ENCODE measurements around the gene ARL8B.

The ARL8B gene

DNA sequence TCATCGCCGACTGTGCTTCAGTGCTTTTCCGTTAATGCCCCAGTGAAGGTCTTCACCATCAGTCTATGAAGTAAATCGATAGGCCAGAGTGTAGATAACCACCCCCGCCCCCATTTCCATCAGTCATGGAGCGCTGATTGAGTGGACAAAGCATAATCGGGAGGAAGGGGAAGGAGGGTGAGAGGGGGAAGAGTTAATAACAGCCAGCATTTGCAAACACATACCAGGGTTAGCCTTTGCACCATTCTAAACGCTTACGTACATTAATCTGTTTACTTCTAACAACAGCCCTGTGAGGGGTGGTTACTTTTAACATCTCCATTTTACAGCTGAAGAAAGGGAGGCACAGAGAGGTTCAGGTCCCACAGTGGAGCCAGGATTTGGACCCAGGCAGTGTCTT lies 92.3 kb downstream of the ARL8B start:
- no peak for DNase-seq

DNA sequence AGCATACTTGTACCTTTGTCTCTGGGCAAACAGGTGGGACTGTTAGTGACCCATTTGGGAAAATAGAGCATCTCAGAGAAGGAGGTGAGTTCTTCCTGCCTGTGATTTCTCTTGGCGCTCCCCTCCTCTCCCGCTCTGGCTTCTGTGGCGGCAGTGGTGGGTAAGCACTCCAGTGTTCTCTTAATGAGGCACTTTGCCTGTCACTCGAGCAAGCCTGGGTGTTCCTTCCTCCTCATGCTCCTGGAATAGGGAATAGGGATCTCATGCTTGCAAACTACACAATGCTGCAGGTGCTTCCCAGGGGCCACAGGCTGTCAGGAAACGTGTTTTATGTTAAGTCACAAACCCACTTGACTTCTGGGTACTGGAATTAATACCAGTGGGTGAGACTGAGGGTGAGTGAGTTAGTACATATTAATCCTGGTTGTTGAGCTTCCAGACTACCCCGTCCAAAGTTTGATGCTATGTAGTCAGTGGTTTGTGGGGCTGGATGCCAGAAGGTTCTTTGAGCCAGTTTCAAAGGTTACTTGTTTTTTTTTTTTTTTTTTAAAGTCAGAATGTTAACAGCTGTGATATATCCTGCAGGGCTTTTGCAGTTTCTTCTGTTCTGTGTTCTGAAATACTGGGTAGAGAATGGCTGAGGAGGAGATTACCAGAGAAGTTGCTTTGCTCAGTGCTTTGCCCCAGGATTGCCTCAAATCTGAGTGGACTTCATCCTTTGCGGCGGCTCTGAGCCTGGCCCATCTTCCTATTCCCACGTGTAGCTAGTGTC lies 95.9 kb downstream of the ARL8B start:
- DNase-seq = no peak

DNA sequence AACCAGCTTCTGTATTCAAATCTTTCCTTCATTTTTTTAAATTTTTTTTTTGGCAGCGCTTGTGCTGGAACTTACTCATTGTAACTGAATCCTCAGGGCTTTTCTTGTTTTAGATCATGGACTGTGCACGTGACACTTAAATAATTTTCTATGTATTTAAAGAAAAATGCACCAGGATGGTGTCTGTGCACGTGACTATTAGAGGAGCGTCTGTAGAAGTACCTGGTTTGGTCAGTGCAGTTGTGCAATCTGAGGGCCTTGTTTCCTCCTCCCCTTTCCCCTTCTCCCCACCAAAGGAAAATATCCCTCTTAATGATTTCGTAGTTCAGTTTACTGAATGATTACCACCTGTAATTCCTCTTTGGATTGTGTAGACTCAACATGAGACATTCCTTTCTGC lies 96.7 kb downstream of the ARL8B start:
- DNase-seq = no peak

DNA sequence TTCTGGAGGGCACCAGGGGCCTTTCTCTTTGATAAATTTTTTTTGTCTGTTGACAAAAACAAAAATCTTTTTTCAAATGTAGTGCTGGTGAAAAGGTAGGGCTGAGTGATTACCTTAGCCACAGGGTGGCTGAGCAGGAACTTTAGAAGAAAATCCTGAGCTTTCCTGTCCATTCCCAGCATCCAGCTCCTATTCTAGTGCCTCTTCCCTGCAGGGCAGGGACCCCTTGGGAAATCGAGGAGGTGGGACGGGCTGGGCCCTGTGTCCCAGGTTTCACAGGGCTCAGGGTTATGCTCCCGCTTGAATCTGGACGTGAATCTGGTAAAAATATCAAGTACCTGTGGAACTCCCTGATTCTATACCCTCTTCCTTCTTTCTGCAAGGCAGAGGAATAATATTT lies 97.1 kb downstream of the ARL8B start:
- no peak for DNase-seq

DNA sequence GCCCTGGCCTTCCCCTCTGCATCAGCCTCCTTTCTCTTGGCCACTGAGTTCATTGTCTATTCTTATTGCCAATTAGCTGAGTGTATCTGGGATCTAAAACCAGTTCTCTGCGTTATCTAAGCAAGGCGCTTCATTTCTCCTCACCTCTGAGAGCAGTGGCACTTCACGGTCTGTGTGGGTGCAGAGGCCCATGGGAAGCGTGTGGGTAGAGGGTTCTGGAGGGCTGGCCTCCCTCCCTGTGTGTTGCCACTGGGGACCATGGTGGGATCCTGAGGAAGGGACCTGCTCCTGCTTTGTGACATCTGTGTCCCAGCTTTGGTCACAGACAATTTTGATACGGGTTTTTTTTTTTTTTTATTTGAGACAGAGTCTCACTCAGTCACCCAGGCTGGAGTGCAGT lies 98.1 kb downstream of the ARL8B start:
- no peak for DNase-seq

DNA sequence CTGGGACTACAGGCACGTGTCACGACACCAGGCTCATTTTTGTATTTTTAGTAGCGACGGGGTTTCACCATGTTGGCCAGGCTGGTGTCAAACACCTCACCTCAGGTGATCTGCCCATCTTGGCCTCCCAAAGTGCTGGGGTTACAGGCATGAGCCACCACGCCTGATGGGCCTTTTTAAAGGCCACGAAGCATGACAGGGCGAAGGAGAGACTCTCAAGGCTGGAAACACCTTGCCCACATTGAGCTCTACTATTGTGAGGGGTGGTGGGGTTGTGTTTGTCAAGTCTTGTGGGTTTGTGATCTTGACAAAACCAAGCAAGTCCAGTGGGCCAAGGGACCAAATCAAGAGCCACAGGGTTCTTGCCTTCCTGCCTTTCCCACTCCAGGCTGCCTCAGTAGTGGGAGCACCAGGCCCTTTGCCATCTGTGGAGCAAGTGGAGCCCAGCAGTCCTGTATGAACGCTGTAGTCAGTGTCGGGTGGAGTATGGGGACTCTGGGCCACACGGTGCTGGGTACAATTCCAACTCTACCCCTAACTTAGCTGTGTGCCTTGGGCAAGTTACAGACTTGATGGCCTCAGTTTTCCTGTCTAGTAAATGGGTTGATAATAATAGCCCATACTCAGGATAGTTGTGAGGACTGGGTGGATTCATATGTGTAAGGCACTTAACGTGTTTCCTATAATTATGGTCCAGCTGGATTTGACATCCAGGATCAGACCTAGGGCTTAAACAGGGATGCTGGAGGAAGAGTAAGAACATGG lies 98.8 kb downstream of the ARL8B start:
- no peak for DNase-seq

DNA sequence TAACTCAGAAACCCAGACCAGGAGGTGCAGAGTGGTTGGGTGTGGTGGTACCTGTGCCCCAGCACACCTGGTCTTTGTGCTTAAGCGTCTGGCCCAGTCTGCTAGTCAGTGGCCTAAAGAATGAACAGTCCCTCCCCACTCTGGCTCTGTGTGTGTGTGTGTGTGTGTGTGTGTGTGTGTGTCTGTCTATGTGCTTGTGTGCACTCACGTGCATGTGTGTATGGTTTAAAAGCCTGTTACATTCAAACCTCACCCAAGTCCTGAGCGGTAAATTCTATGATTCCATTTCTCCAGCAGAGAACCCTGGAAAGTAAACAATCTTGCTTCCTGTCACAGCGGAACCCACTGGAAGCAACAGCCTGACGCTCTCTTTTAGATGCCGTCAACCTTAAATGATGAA lies 99.6 kb downstream of the ARL8B start:
- no peak for DNase-seq

DNA sequence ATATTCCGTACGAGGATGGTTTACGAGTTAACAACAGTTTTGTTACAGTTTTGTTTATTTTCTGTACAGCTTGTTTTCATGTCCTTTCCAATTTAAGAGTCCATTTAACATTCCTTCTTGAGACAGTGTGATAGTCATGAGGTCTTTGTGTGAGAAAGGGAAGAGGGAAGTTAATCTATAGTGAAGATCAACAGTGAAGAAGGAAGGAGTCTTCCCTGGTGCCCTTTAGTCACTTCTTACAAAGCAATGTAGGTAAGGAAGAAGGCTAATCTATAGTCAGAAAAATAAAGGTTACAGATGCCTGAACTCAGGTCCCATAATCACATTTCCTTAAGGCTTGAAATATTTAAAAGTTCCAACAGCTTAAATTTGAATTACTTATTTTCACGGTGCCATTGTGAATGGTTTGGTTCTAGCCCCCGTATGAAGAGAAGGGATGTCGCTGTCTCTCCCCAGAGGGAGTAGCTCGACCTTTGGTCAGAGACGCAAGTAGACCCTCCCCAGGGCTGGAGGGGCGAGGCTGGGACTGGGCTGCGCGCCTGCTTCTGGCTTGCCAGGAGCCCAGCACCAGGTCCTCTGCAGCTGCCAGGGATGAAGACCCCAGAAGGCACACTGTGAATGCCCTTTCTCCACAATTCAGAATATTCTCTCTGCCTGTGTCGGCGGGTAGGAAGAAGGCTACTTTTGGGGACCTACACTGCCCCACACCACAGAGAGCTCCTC lies 100.4 kb downstream of the ARL8B start:
- no peak for DNase-seq

DNA sequence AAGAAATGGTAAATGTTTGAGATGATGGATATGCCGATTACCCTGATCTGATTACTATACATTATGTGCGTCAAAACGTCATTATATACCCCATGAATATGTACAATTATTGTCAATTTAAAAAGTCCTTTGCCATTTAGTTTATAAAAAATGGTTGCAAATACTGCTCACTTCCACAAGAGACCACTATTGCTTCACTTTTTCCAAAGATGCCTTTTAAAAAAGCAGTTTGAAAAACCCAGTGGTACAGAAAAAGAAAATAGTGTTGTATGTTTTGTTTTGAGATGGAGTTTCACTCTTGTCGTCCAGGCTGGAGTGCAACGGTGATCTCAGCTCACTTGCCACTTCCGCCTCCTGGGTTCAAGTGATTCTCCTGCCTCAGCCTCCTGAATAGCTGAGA lies 104.7 kb downstream of the ARL8B start:
- no peak for DNase-seq

DNA sequence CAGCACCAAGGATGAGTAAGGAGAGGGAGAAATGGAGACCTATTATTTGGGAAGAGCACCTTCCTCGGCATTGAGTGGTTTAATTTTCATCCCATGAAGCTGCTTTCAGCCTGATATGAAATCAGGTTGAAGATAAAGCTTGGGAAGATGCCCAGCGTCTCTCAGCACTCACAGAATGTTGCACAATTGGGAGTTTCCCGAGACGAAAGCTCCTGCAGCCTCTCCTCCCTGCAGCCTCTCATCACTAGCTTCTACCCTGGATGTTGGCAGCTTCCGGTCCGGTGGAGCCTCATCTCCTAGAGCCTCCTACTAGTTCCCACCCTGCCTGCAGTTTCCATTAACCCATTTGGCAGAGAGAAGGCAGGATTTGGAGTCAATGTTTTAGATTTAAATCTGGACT lies 105.7 kb downstream of the ARL8B start:
- no peak for DNase-seq

DNA sequence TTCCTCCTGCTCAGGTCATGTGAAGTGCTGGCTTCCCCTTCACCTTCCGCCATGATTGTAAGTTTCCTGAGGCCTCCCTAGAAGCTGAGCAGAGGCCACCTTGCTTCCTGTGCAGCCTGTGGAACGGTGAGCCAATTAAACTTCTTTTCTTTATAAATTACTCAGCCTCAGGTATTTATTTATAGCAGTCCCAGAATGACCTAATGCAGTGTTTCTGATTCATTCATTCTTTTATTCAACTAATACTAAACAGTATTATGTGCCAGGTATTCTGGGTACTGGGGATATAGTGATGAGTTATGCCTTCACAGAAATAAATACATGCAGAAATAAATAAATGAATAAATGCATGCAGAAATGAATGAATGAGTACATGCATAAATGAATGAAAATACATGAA lies 107.3 kb downstream of the ARL8B start:
- no peak for DNase-seq
